HepG2 (cell line): Measurements from ENCODE around the gene CIITA. TPM values are rescaled to one million over a fixed set of nuclear protein-coding genes. Genes with fewer than 3 reads are reported as not detected.

ENCODE experiments used
- MEF2D ChIP-seq: sonication (generic); formaldehyde crosslinking; IDR thresholded peaks from 2 replicates; pipeline ENCODE4 v1.5.1; 2020; ENCODE audit warnings: mild to moderate bottlenecking, missing genetic modification reagents
- WIZ ChIP-seq: sonication (generic); formaldehyde crosslinking; IDR thresholded peaks from 2 replicates; pipeline ENCODE4 v1.5.1; 2020; ENCODE audit warnings: mild to moderate bottlenecking, missing genetic modification reagents
- ZNF550 ChIP-seq: sonication (generic); formaldehyde crosslinking; IDR thresholded peaks from 2 replicates; pipeline ENCODE4 v1.4.0; 2020; ENCODE audit warnings: mild to moderate bottlenecking, missing genetic modification reagents, borderline replicate concordance
- ZNF709 ChIP-seq: sonication (generic); formaldehyde crosslinking; IDR thresholded peaks from 2 replicates; pipeline ENCODE4 v1.5.0; 2020; ENCODE audit warnings: mild to moderate bottlenecking, missing genetic modification reagents
- polyA plus RNA-seq, 8 experiments: library from polyadenylated mRNA; depleted of rRNA in 3 of 8; stranded (reverse) in 7 of 8; unstranded in 1 of 8; fragments of >200 nt; fragmentation: Illumina TruSeq in 4 of 8; extraction: Trizol in 4 of 8; gene quantifications; 2 replicates each; pipeline versions ENCODE4 v1.2.1 to v1.2.3, GENCODE V29; 2011 to 2016; ENCODE audit warnings: low read depth in 4 of 8, missing spikeins in 1 of 8, mixed read lengths in 1 of 8; ENCODE audit not compliant: insufficient read depth in 1 of 8
- total RNA-seq, 5 experiments: library from RNA; depleted of rRNA; stranded (reverse); fragments of >200 nt; fragmentation: Illumina TruSeq; extraction: Trizol; gene quantifications; 2 replicates each; pipeline ENCODE4 v1.2.3, GENCODE V29; 2016; ENCODE audit warnings: low read depth in 1 of 5
- TF ChIP-seq, protein P1 (sequence below): IDR thresholded peaks from 2 replicates; pipeline ENCODE4 v1.4.0; 2020; ENCODE audit warnings: mild to moderate bottlenecking, missing genetic modification reagents
- TF ChIP-seq, protein P2 (sequence below): sonication (generic); formaldehyde crosslinking; IDR thresholded peaks from 2 replicates; pipeline ENCODE4 v1.4.0; 2020; ENCODE audit warnings: missing genetic modification reagents, low read depth, mild to moderate bottlenecking, borderline replicate concordance
- TF ChIP-seq, protein P3 (sequence below): sonication (generic); formaldehyde crosslinking; IDR thresholded peaks from 2 replicates; pipeline ENCODE4 v1.4.0; 2020; ENCODE audit warnings: mild to moderate bottlenecking, missing genetic modification reagents
- TF ChIP-seq, protein P4 (sequence below): IDR thresholded peaks from 2 replicates; pipeline ENCODE4 v1.6.1; 2016; ENCODE audit warnings: low read depth, missing genetic modification reagents, missing compliant biosample characterization
- TF ChIP-seq, protein P5 (sequence below): IDR thresholded peaks from 2 replicates; pipeline ENCODE4 v1.6.1; 2016; ENCODE audit warnings: missing biosample characterization, missing genetic modification reagents, low read depth

The CIITA gene
- total and polyA plus RNA-seq, 2 of the 13 experiments (the other 11 are each of a cell fraction or from before 2014, with no cell fraction given): 0.08 to 0.09 TPM

DNA sequence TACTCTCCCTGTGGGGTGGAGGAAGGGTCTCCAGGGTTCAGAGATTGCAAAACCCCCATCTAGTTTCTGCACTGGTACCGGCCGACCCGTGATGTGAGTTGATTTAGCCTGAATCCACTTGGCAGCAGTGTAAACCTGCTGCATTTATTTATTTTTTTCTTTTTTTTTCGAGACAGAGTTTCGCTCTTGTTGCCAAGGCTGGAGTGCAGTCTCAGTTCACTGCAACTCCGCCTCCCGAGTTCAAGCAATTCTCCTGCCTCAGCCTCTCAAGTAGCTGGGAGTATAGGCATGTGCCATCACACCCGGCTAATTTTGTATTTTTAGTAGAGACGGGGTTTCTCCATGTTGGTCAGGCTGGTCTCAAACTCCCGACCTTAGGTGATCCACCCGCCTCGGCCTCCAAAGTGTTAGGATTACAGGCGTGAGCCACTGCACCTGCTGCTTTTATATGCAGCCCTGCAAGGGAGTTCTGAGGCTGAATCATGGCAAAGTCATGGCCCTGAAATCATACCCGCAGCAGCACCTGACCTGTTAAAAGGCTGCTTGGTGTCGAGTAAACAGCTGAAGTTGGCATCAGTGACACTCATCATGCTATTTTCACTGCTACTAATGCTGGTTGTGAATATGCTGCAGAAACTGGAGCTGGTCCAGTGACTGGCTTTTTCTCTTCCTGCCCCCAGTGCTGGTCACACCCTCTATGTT is 43.9 kb downstream of the CIITA start (continued):
- TF ChIP-seq, protein P1, sequence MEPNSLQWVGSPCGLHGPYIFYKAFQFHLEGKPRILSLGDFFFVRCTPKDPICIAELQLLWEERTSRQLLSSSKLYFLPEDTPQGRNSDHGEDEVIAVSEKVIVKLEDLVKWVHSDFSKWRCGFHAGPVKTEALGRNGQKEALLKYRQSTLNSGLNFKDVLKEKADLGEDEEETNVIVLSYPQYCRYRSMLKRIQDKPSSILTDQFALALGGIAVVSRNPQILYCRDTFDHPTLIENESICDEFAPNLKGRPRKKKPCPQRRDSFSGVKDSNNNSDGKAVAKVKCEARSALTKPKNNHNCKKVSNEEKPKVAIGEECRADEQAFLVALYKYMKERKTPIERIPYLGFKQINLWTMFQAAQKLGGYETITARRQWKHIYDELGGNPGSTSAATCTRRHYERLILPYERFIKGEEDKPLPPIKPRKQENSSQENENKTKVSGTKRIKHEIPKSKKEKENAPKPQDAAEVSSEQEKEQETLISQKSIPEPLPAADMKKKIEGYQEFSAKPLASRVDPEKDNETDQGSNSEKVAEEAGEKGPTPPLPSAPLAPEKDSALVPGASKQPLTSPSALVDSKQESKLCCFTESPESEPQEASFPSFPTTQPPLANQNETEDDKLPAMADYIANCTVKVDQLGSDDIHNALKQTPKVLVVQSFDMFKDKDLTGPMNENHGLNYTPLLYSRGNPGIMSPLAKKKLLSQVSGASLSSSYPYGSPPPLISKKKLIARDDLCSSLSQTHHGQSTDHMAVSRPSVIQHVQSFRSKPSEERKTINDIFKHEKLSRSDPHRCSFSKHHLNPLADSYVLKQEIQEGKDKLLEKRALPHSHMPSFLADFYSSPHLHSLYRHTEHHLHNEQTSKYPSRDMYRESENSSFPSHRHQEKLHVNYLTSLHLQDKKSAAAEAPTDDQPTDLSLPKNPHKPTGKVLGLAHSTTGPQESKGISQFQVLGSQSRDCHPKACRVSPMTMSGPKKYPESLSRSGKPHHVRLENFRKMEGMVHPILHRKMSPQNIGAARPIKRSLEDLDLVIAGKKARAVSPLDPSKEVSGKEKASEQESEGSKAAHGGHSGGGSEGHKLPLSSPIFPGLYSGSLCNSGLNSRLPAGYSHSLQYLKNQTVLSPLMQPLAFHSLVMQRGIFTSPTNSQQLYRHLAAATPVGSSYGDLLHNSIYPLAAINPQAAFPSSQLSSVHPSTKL: no peak
- TF ChIP-seq WIZ (CRISPR knock-in tag) (no peak), MEF2D (CRISPR knock-in tag) (no peak), ZNF550 (CRISPR knock-in tag) (no peak), ZNF709 (0 out of 2 replicates have a peak, but pooled peaks have one; percentile 17)
- TF ChIP-seq, protein P2, sequence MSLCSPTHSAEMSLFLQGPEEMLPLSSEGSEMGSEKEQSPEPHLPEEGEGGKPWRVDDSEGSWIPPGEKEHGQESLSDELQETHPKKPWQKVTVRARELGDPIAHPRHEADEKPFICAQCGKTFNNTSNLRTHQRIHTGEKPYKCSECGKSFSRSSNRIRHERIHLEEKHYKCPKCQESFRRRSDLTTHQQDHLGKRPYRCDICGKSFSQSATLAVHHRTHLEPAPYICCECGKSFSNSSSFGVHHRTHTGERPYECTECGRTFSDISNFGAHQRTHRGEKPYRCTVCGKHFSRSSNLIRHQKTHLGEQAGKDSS: no peak
- TF ChIP-seq, protein P3, sequence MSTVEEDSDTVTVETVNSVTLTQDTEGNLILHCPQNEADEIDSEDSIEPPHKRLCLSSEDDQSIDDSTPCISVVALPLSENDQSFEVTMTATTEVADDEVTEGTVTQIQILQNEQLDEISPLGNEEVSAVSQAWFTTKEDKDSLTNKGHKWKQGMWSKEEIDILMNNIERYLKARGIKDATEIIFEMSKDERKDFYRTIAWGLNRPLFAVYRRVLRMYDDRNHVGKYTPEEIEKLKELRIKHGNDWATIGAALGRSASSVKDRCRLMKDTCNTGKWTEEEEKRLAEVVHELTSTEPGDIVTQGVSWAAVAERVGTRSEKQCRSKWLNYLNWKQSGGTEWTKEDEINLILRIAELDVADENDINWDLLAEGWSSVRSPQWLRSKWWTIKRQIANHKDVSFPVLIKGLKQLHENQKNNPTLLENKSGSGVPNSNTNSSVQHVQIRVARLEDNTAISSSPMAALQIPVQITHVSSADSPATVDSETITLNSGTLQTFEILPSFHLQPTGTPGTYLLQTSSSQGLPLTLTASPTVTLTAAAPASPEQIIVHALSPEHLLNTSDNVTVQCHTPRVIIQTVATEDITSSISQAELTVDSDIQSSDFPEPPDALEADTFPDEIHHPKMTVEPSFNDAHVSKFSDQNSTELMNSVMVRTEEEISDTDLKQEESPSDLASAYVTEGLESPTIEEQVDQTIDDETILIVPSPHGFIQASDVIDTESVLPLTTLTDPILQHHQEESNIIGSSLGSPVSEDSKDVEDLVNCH (CRISPR knock-in tag): no peak
- TF ChIP-seq, protein P4, sequence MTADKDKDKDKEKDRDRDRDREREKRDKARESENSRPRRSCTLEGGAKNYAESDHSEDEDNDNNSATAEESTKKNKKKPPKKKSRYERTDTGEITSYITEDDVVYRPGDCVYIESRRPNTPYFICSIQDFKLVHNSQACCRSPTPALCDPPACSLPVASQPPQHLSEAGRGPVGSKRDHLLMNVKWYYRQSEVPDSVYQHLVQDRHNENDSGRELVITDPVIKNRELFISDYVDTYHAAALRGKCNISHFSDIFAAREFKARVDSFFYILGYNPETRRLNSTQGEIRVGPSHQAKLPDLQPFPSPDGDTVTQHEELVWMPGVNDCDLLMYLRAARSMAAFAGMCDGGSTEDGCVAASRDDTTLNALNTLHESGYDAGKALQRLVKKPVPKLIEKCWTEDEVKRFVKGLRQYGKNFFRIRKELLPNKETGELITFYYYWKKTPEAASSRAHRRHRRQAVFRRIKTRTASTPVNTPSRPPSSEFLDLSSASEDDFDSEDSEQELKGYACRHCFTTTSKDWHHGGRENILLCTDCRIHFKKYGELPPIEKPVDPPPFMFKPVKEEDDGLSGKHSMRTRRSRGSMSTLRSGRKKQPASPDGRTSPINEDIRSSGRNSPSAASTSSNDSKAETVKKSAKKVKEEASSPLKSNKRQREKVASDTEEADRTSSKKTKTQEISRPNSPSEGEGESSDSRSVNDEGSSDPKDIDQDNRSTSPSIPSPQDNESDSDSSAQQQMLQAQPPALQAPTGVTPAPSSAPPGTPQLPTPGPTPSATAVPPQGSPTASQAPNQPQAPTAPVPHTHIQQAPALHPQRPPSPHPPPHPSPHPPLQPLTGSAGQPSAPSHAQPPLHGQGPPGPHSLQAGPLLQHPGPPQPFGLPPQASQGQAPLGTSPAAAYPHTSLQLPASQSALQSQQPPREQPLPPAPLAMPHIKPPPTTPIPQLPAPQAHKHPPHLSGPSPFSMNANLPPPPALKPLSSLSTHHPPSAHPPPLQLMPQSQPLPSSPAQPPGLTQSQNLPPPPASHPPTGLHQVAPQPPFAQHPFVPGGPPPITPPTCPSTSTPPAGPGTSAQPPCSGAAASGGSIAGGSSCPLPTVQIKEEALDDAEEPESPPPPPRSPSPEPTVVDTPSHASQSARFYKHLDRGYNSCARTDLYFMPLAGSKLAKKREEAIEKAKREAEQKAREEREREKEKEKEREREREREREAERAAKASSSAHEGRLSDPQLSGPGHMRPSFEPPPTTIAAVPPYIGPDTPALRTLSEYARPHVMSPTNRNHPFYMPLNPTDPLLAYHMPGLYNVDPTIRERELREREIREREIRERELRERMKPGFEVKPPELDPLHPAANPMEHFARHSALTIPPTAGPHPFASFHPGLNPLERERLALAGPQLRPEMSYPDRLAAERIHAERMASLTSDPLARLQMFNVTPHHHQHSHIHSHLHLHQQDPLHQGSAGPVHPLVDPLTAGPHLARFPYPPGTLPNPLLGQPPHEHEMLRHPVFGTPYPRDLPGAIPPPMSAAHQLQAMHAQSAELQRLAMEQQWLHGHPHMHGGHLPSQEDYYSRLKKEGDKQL (CRISPR knock-in tag): no peak
- TF ChIP-seq, protein P5, sequence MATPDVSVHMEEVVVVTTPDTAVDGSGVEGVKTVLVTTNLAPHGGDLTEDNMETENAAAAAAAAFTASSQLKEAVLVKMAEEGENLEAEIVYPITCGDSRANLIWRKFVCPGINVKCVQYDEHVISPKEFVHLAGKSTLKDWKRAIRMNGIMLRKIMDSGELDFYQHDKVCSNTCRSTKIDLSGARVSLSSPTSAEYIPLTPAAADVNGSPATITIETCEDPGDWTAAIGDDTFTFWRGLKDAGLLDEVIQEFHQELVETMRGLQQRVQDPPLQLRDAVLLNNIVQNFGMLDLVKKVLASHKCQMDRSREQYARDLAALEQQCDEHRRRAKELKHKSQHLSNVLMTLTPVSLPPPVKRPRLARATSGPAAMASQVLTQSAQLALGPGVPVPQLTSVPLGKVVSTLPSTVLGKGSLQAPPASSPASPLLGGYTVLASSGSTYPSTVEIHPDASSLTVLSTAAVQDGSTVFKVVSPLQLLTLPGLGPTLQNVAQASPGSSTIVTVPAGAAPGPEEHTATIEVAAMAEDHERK (CRISPR knock-in tag): no peak
- TF ChIP-seq, all 625 proteins: peak for 4
